Glutamatergic neuron (in vitro differentiated cells): Measurements from ENCODE around the gene RETREG1. TPM values are rescaled to one million over a fixed set of nuclear protein-coding genes. Genes with fewer than 3 reads are reported as not detected.

Experiments used
- DNase-seq: peaks from one replicate; pipeline ENCODE4 v3.0.0; 2022
- H3K27ac Mint-ChIP-seq: one replicate; pipeline ENCODE4 v1.8.0; 2020; ENCODE audit warnings: mild to moderate bottlenecking, mixed read lengths, inconsistent platforms; ENCODE audit not compliant: unreplicated experiment
- H3K27me3 Mint-ChIP-seq: one replicate; pipeline ENCODE4 v1.8.0; 2020; ENCODE audit warnings: mild to moderate bottlenecking, moderate library complexity, mixed read lengths, inconsistent platforms; ENCODE audit not compliant: unreplicated experiment
- H3K36me3 Mint-ChIP-seq: one replicate; pipeline ENCODE4 v1.8.0; 2020; ENCODE audit warnings: mild to moderate bottlenecking, mixed read lengths, inconsistent platforms; ENCODE audit not compliant: unreplicated experiment
- H3K4me1 Mint-ChIP-seq: one replicate; pipeline ENCODE4 v1.8.0; 2020; ENCODE audit warnings: mild to moderate bottlenecking, low read depth, mixed read lengths, inconsistent platforms; ENCODE audit not compliant: unreplicated experiment
- H3K4me3 Mint-ChIP-seq: one replicate; pipeline ENCODE4 v1.8.0; 2020; ENCODE audit warnings: mild to moderate bottlenecking, mixed read lengths, inconsistent platforms; ENCODE audit not compliant: unreplicated experiment
- H3K9me3 Mint-ChIP-seq: one replicate; pipeline ENCODE4 v1.8.0; 2020; ENCODE audit warnings: mild to moderate bottlenecking, moderate library complexity, mixed read lengths, inconsistent platforms; ENCODE audit not compliant: unreplicated experiment
- CTCF ChIP-seq: fragments of 200-600 bp; sonication (generic); IDR thresholded peaks from one replicate; pipeline ENCODE4 v1.5.0; 2021; ENCODE audit not compliant: partially characterized antibody, unreplicated experiment
- total RNA-seq: library from RNA; stranded (reverse); fragmentation: NEBNext Ultra II Directional; extraction: Animal tissue kit (Norgen Biotek cat#: 25700); gene quantifications from one replicate; pipeline ENCODE4 v1.2.1, GENCODE V29; 2021; ENCODE audit not compliant: unreplicated experiment

The RETREG1 gene
- total RNA-seq, 1 donor from 2014 or later, result 6.3 TPM

- H3K4me1 Mint-ChIP-seq, result peaks cover 7% of the 10 kb centered on the region
- H3K27ac Mint-ChIP-seq, result no peak overlapping the region
- peaks cover 4% of the 10 kb centered on the region for H3K36me3 Mint-ChIP-seq
- no peaks in the 10 kb centered on the region for H3K27me3 Mint-ChIP-seq
- H3K4me3 Mint-ChIP-seq, result no peak overlapping the region
- no peaks in the 10 kb centered on the region for H3K9me3 Mint-ChIP-seq
- DNase-seq, result no peak
- TF ChIP-seq CTCF, result no peak
Observed at GRCh38 chr5:16586556-16586955, 30.2 kb downstream of the RETREG1 start.

GRCh38 chr5:16585041-16585667, 31.6 kb downstream of the RETREG1 start:
- Mint-ChIP-seq H3K9me3 (peaks cover 3% of the 10 kb centered on the region), H3K4me1 (peaks cover 4% of the 10 kb centered on the region), H3K4me3 (no peak overlapping the region), H3K27me3 (no peaks in the 10 kb centered on the region), H3K27ac (no peak overlapping the region), H3K36me3 (peaks cover 4% of the 10 kb centered on the region)
- no peak for DNase-seq
- TF ChIP-seq CTCF, result no peak

GRCh38 chr5:16582081-16582480, 34.7 kb downstream of the RETREG1 start:
- Mint-ChIP-seq H3K36me3 (peaks cover 4% of the 10 kb centered on the region), H3K27ac (no peak overlapping the region), H3K27me3 (no peaks in the 10 kb centered on the region), H3K4me3 (no peak overlapping the region), H3K4me1 (peaks cover 18% of the 10 kb centered on the region), H3K9me3 (peaks cover 4% of the 10 kb centered on the region)
- no peak for TF ChIP-seq CTCF
- DNase-seq, result no peak

- Mint-ChIP-seq H3K27ac (no peak overlapping the region), H3K4me3 (no peak overlapping the region), H3K4me1 (peaks cover 18% of the 10 kb centered on the region), H3K9me3 (peaks cover 4% of the 10 kb centered on the region), H3K36me3 (no peaks in the 10 kb centered on the region), H3K27me3 (no peaks in the 10 kb centered on the region)
- no peak for DNase-seq
- TF ChIP-seq CTCF, result no peak
Observed at GRCh38 chr5:16580382-16580781, 36.4 kb downstream of the RETREG1 start.

GRCh38 chr5:16579142-16579847, 37.5 kb downstream of the RETREG1 start:
- H3K9me3 Mint-ChIP-seq, result peaks cover 4% of the 10 kb centered on the region
- no peak overlapping the region for H3K27ac Mint-ChIP-seq
- no peak for DNase-seq
- no peak overlapping the region for H3K4me3 Mint-ChIP-seq
- H3K36me3 Mint-ChIP-seq, result no peaks in the 10 kb centered on the region
- no peak for TF ChIP-seq CTCF
- no peaks in the 10 kb centered on the region for H3K27me3 Mint-ChIP-seq
- peaks cover 18% of the 10 kb centered on the region for H3K4me1 Mint-ChIP-seq
